Measurements from ENCODE around the gene PDF. TPM values are rescaled to one million over a fixed set of nuclear protein-coding genes. Genes with fewer than 3 reads are reported as not detected.

Gene PDF
- total and polyA plus RNA-seq, 2 of the 13 experiments (the other 11 are each of a cell fraction or from before 2014, with no cell fraction given) = 12.4 to 48.8 TPM

DNA sequence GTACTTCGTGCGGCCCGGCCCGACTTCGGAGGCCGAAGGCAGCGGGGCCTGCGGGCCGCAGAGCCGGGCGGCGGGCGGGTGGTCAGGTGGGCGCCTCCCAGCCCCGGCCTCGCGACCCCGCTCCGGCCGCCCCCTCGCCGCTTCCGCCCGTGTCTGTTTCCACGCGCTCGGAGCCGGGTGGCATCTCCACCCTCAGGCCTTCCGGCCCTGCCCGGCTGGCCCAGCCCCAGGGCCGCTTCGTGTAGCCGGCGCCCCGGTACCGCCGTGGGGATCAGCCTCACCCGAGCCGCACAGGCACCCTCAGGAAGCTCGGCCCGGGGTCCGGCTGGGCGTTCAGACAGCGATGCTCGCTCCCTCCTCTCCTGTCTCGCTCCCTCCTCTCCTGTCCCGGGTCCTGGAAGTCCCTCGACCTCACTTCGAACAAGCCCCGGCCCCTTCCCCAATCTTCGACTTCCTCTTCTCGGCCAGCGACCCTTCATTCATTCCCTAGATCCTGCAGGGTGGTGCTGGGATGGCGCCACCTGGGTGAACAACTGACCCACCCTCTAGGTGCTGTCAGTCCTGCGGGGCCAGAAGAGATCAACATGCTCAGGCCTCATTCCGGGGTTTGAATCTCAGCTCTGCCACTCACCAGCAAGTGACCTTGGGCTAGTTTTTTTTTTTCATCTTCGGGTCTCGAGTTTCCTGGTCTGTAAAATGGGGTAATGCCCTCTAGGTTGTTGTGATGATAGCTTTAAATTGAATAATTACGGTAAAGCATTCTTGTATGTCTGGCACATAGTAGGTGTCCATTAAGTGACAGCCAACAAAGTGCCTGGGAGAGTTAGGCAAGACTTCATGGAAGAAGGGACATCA, 18.6 kb downstream of the PDF start (continued):
- TF ChIP-seq, protein P1, sequence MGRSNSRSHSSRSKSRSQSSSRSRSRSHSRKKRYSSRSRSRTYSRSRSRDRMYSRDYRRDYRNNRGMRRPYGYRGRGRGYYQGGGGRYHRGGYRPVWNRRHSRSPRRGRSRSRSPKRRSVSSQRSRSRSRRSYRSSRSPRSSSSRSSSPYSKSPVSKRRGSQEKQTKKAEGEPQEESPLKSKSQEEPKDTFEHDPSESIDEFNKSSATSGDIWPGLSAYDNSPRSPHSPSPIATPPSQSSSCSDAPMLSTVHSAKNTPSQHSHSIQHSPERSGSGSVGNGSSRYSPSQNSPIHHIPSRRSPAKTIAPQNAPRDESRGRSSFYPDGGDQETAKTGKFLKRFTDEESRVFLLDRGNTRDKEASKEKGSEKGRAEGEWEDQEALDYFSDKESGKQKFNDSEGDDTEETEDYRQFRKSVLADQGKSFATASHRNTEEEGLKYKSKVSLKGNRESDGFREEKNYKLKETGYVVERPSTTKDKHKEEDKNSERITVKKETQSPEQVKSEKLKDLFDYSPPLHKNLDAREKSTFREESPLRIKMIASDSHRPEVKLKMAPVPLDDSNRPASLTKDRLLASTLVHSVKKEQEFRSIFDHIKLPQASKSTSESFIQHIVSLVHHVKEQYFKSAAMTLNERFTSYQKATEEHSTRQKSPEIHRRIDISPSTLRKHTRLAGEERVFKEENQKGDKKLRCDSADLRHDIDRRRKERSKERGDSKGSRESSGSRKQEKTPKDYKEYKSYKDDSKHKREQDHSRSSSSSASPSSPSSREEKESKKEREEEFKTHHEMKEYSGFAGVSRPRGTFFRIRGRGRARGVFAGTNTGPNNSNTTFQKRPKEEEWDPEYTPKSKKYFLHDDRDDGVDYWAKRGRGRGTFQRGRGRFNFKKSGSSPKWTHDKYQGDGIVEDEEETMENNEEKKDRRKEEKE (IDR thresholded peaks at IDR 0.05) = no peak
- TF ChIP-seq ZNF350 (CRISPR knock-in tag; IDR thresholded peaks at IDR 0.05; ENCODE audit: borderline replicate concordance, low read depth) = no peak; the same call in 1 of the 2 replicates
- TF ChIP-seq SYNCRIP (IDR thresholded peaks at IDR 0.05; ENCODE audit: insufficient read depth, low read depth, low read length) = no peak
- no peak for TF ChIP-seq MED8 (CRISPR knock-in tag; IDR thresholded peaks at IDR 0.05; ENCODE audit: insufficient replicate concordance)
- TF ChIP-seq ZNF205 (CRISPR knock-in tag; IDR thresholded peaks at IDR 0.05) = no peak
- TF ChIP-seq, protein P2, sequence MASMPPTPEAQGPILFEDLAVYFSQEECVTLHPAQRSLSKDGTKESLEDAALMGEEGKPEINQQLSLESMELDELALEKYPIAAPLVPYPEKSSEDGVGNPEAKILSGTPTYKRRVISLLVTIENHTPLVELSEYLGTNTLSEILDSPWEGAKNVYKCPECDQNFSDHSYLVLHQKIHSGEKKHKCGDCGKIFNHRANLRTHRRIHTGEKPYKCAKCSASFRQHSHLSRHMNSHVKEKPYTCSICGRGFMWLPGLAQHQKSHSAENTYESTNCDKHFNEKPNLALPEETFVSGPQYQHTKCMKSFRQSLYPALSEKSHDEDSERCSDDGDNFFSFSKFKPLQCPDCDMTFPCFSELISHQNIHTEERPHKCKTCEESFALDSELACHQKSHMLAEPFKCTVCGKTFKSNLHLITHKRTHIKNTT (CRISPR knock-in tag; IDR thresholded peaks at IDR 0.05) = no peak
- TF ChIP-seq ISL2 (CRISPR knock-in tag; IDR thresholded peaks at IDR 0.05) = peak; percentile 55; the same call in 1 of the 2 replicates
- TF ChIP-seq TCF12 (IDR thresholded peaks at IDR 0.05) = no peak
- 0 out of 2 replicates have a peak, but pooled peaks have one; percentile 12 for TF ChIP-seq TCF12 (CRISPR knock-in tag; IDR thresholded peaks at IDR 0.05)
- TF ChIP-seq, protein P3, sequence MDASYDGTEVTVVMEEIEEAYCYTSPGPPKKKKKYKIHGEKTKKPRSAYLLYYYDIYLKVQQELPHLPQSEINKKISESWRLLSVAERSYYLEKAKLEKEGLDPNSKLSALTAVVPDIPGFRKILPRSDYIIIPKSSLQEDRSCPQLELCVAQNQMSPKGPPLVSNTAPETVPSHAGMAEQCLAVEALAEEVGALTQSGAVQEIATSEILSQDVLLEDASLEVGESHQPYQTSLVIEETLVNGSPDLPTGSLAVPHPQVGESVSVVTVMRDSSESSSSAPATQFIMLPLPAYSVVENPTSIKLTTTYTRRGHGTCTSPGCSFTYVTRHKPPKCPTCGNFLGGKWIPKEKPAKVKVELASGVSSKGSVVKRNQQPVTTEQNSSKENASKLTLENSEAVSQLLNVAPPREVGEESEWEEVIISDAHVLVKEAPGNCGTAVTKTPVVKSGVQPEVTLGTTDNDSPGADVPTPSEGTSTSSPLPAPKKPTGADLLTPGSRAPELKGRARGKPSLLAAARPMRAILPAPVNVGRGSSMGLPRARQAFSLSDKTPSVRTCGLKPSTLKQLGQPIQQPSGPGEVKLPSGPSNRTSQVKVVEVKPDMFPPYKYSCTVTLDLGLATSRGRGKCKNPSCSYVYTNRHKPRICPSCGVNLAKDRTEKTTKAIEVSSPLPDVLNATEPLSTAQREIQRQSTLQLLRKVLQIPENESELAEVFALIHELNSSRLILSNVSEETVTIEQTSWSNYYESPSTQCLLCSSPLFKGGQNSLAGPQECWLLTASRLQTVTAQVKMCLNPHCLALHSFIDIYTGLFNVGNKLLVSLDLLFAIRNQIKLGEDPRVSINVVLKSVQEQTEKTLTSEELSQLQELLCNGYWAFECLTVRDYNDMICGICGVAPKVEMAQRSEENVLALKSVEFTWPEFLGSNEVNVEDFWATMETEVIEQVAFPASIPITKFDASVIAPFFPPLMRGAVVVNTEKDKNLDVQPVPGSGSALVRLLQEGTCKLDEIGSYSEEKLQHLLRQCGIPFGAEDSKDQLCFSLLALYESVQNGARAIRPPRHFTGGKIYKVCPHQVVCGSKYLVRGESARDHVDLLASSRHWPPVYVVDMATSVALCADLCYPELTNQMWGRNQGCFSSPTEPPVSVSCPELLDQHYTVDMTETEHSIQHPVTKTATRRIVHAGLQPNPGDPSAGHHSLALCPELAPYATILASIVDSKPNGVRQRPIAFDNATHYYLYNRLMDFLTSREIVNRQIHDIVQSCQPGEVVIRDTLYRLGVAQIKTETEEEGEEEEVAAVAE (CRISPR knock-in tag; IDR thresholded peaks at IDR 0.05; ENCODE audit: borderline replicate concordance) = no peak
- TF ChIP-seq FOXO1 (CRISPR knock-in tag; IDR thresholded peaks at IDR 0.05) = no peak
- no peak for TF ChIP-seq ZNF562 (CRISPR knock-in tag; IDR thresholded peaks at IDR 0.05; ENCODE audit: borderline replicate concordance)
- 0 out of 2 replicates have a peak, but pooled peaks have one; percentile 57 for TF ChIP-seq PAWR (CRISPR knock-in tag; IDR thresholded peaks at IDR 0.05; ENCODE audit: borderline replicate concordance)
- no peak for TF ChIP-seq NCOA5 (CRISPR knock-in tag; IDR thresholded peaks at IDR 0.05)
- TF ChIP-seq, protein P4, sequence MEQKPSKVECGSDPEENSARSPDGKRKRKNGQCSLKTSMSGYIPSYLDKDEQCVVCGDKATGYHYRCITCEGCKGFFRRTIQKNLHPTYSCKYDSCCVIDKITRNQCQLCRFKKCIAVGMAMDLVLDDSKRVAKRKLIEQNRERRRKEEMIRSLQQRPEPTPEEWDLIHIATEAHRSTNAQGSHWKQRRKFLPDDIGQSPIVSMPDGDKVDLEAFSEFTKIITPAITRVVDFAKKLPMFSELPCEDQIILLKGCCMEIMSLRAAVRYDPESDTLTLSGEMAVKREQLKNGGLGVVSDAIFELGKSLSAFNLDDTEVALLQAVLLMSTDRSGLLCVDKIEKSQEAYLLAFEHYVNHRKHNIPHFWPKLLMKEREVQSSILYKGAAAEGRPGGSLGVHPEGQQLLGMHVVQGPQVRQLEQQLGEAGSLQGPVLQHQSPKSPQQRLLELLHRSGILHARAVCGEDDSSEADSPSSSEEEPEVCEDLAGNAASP (CRISPR knock-in tag; IDR thresholded peaks at IDR 0.05; ENCODE audit: borderline replicate concordance) = no peak
- no peak; the same call in 1 of the 2 replicates for TF ChIP-seq ZNF556 (CRISPR knock-in tag; IDR thresholded peaks at IDR 0.05; ENCODE audit: borderline replicate concordance)
- peak; percentile 13; the same call in 1 of the 2 replicates for TF ChIP-seq ZNF441 (CRISPR knock-in tag; IDR thresholded peaks at IDR 0.05; ENCODE audit: borderline replicate concordance)
- no peak for TF ChIP-seq ZNF570 (CRISPR knock-in tag; IDR thresholded peaks at IDR 0.05; ENCODE audit: borderline replicate concordance)
- no peak for TF ChIP-seq ZNF44 (CRISPR knock-in tag; IDR thresholded peaks at IDR 0.05)
